Spleen (tissue), 7 donors: ENCODE data around the gene BLID.

ENCODE experiments used
- CTCF ChIP-seq, 11 experiments: fragments of 200-600 bp in 7 of 11; fragments of 450-650 bp in 4 of 11; sonication (generic) in 4 of 11; IDR thresholded peaks in 8 of 11; conservative IDR thresholded peaks in 3 of 11; 1 replicate in 7 of 11; 2 replicates in 4 of 11; pipeline versions ENCODE4 v1.4.0 to v1.8.0; 2016 to 2021; ENCODE audit warnings: antibody characterized with exemption in 11 of 11, inconsistent platforms in 4 of 11, mild to moderate bottlenecking in 1 of 11
- POLR2A ChIP-seq, 3 donors: fragments of 450-650 bp; IDR thresholded peaks; one replicate each; pipeline ENCODE4 v1.5.1; 2017; ENCODE audit warnings: antibody characterized with exemption in 3 of 3, mild to moderate bottlenecking in 1 of 3
- POLR2AphosphoS5 ChIP-seq, 3 donors: sonication (generic); formaldehyde crosslinking; IDR thresholded peaks; one replicate each; pipeline ENCODE4 v1.5.1; 2017; ENCODE audit warnings: antibody characterized with exemption in 3 of 3
- donor health status: DM: no; HTN: no; CAD: no; lungs with moderate emphysema.
- donor health status: DM: no; HTN: no; CAD: no.
- donor health status: DM: no; HTN: no; CAD: no.

DNA sequence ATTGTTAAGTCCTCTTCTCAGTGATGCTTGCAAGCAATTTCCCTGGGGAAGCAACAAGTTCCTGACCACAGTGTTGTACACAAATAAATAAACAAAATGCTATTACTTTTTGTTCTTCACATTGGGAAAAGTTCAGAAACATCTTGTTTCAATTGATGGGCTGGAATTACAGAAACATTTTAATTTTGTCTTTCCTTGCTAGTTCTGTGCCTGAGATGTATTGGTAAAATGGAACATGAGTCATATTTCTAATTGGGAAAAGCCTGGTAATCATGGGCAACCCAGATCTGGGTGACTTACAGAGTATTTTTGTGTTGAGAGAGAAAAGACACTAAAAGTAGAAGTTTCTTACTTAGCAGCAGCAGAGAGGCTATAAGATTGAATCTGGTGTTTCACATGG is 576 bp upstream of the BLID start:
- TF ChIP-seq CTCF (IDR thresholded peaks at IDR 0.05 in 8 of 11, conservative IDR thresholded peaks at IDR 0.05 in 3 of 11) (no peak), POLR2A (IDR thresholded peaks at IDR 0.05) (no peak), POLR2AphosphoS5 (IDR thresholded peaks at IDR 0.05) (no peak)
